ENCODE measurements around the gene TRIM52.
"Not testable (repeated sequence)": the region's sequence is repeated elsewhere in the genome, so short reads cannot be mapped to it uniquely, and the experiment has no call there.

TRIM52 gene

GRCh38 chr5:181260720-181261319 is at the start of gene TRIM52:
Gene TRIM52 (minus strand): TSS chr5:181261143. CDS start chr5:181260813, 330 bp downstream.
- peak; percentile 81 to 83 for DNase-seq (ENCODE audit: low read depth in 2 of 2)

GRCh38 chr5:181287331-181287730 is 26.4 kb upstream of the TRIM52 start:
- not testable (repeated sequence) for DNase-seq (ENCODE audit: low read depth in 2 of 2)

- DNase-seq (ENCODE audit: low read depth in 2 of 2): not testable (repeated sequence)
Observed at GRCh38 chr5:181285962-181286705, 25.2 kb upstream of the TRIM52 start.

GRCh38 chr5:181283841-181284755 is 23.2 kb upstream of the TRIM52 start:
- DNase-seq (ENCODE audit: low read depth in 2 of 2): not testable (repeated sequence)

- no peak for DNase-seq (ENCODE audit: low read depth in 2 of 2)
Observed at GRCh38 chr5:181283347-181283746, 22.4 kb upstream of the TRIM52 start.

GRCh38 chr5:181282874-181283273 is 21.9 kb upstream of the TRIM52 start:
- no peak for DNase-seq (ENCODE audit: low read depth in 2 of 2)

- DNase-seq (ENCODE audit: low read depth in 2 of 2): not testable (repeated sequence)
Observed at GRCh38 chr5:181282415-181282814, 21.5 kb upstream of the TRIM52 start.

GRCh38 chr5:181281984-181282316 is 21.0 kb upstream of the TRIM52 start:
- no peak for DNase-seq (ENCODE audit: low read depth in 2 of 2)

GRCh38 chr5:181281077-181281983 is 20.4 kb upstream of the TRIM52 start:
- no peak for DNase-seq (ENCODE audit: low read depth in 2 of 2)

- DNase-seq (ENCODE audit: low read depth in 2 of 2): no peak
Observed at GRCh38 chr5:181280251-181280762, 19.4 kb upstream of the TRIM52 start.

GRCh38 chr5:181273433-181273744 is 12.4 kb upstream of the TRIM52 start:
- not testable (repeated sequence) for DNase-seq (ENCODE audit: low read depth in 2 of 2)

- DNase-seq (ENCODE audit: low read depth in 2 of 2): no peak
Observed at GRCh38 chr5:181271081-181271480, 10.1 kb upstream of the TRIM52 start.

- not testable (repeated sequence) for DNase-seq (ENCODE audit: low read depth in 2 of 2)
Observed at GRCh38 chr5:181267907-181268306, 7.0 kb upstream of the TRIM52 start.

GRCh38 chr5:181267291-181267904 is 6.5 kb upstream of the TRIM52 start:
- not testable (repeated sequence) for DNase-seq (ENCODE audit: low read depth in 2 of 2)

- DNase-seq (ENCODE audit: low read depth in 2 of 2): no peak
Observed at GRCh38 chr5:181265092-181265671, 4.2 kb upstream of the TRIM52 start.

GRCh38 chr5:181263633-181264032 is 2.7 kb upstream of the TRIM52 start:
- no peak for DNase-seq (ENCODE audit: low read depth in 2 of 2)

- DNase-seq (ENCODE audit: low read depth in 2 of 2): peak; percentile 52 to 53
Observed at GRCh38 chr5:181261320-181262049, 542 bp upstream of the TRIM52 start.

GRCh38 chr5:181259974-181260719 is 796 bp downstream of the TRIM52 start:
- no peak for DNase-seq (ENCODE audit: low read depth in 2 of 2)

GRCh38 chr5:181259283-181259682 is 1.7 kb downstream of the TRIM52 start:
- no peak for DNase-seq (ENCODE audit: low read depth in 2 of 2)
